H1 (cell line): ENCODE data around the gene ARSI. TPM values are rescaled to one million over a fixed set of nuclear protein-coding genes. Genes with fewer than 3 reads are reported as not detected.

Experiments
- CTCF ChIA-PET: fragments of 300-600 bp; sonication (Branson Sonifier 250); formaldehyde crosslinking; loops from one replicate; lab custom pipeline; 2021; ENCODE audit not compliant: partially characterized antibody; lab: Charles Lee
- POLR2A ChIA-PET: fragments of 300-600 bp; sonication (Branson Sonifier 250); formaldehyde crosslinking; loops from one replicate; lab custom pipeline; 2021; ENCODE audit warnings: inconsistent platforms; ENCODE audit not compliant: partially characterized antibody; lab: Charles Lee
- DNase-seq, 2 experiments: peaks; one replicate each; pipeline versions ENCODE4 v3.0.0 to v3.0.0-alpha.2; 2010 to 2022; ENCODE audit warnings: low spot score in 2 of 2, low read depth in 1 of 2, mixed read lengths in 1 of 2
- FAIRE-seq: peaks from 2 replicates; lab custom pipeline; 2011; peaks lifted over from hg19 to GRCh38; lab: Jason Lieb, UNC
- H2AFZ ChIP-seq: 2 replicates; pipeline ENCODE4 v1.8.1; 2012; ENCODE audit warnings: low read length, inconsistent platforms
- H2AK5ac ChIP-seq: 2 replicates; pipeline ENCODE4 v1.6.1; 2013; ENCODE audit warnings: low read depth, low read length
- H2BK120ac ChIP-seq: replicated peaks from 2 replicates; pipeline ENCODE3; 2013; ENCODE audit warnings: low read depth, low read length, inconsistent platforms
- H2BK12ac ChIP-seq: 2 replicates; pipeline ENCODE4 v1.6.1; 2013; ENCODE audit warnings: low read depth, low read length
- H2BK15ac ChIP-seq: 2 replicates; pipeline ENCODE4 v1.6.1; 2013; ENCODE audit warnings: low read length
- H2BK20ac ChIP-seq: 2 replicates; pipeline ENCODE4 v1.6.1; 2013; ENCODE audit warnings: low read length
- H2BK5ac ChIP-seq: 2 replicates; pipeline ENCODE4 v1.6.1; 2013; ENCODE audit warnings: low read depth, low read length
- H3K14ac ChIP-seq: 2 replicates; pipeline ENCODE4 v1.6.1; 2013; ENCODE audit warnings: inconsistent platforms; ENCODE audit not compliant: insufficient read length
- H3K18ac ChIP-seq: 2 replicates; pipeline ENCODE4 v1.6.1; 2013; ENCODE audit warnings: low read length; ENCODE audit errors: extremely low read depth
- H3K23ac ChIP-seq: 2 replicates; pipeline ENCODE4 v1.6.1; 2013; ENCODE audit warnings: inconsistent platforms; ENCODE audit not compliant: insufficient read length
- H3K23me2 ChIP-seq: 2 replicates; pipeline ENCODE4 v1.6.1; 2013; ENCODE audit warnings: low read depth, low read length
- H3K27ac ChIP-seq: 2 replicates; pipeline ENCODE4 v1.6.1; 2011; ENCODE audit warnings: low read depth, low read length, inconsistent platforms
- H3K27me3 ChIP-seq, 4 experiments: replicated peaks in 1 of 4; 1 replicate in 1 of 4; 2 replicates in 3 of 4; pipeline versions ENCODE4 v1.6.1 to v1.8.1; 2011 to 2013; ENCODE audit warnings: low read length in 3 of 4, mild to moderate bottlenecking in 3 of 4, inconsistent platforms in 2 of 4, mixed read lengths in 2 of 4, moderate library complexity in 1 of 4; ENCODE audit not compliant: control insufficient read depth in 3 of 4, insufficient read depth in 3 of 4; ENCODE audit errors: extremely low read depth in 1 of 4
- H3K36me3 ChIP-seq, 4 experiments: 2 replicates each; pipeline versions ENCODE4 v1.6.1 to v1.8.1; 2011 to 2013; ENCODE audit warnings: mild to moderate bottlenecking in 4 of 4, low read length in 3 of 4, moderate library complexity in 2 of 4, control low read depth in 1 of 4, inconsistent platforms in 1 of 4; ENCODE audit not compliant: insufficient read depth in 4 of 4, control insufficient read depth in 2 of 4
- H3K4ac ChIP-seq: replicated peaks from 2 replicates; pipeline ENCODE3; 2013; ENCODE audit warnings: low read length, low read depth, mixed read lengths, inconsistent platforms; ENCODE audit not compliant: insufficient read length
- H3K4me1 ChIP-seq, 4 experiments: replicated peaks in 1 of 4; 1 replicate in 1 of 4; 2 replicates in 3 of 4; pipeline versions ENCODE4 v1.6.1 to v1.8.1; 2011 to 2013; ENCODE audit warnings: low read length in 3 of 4, inconsistent platforms in 2 of 4, mixed read lengths in 1 of 4; ENCODE audit not compliant: insufficient read depth in 4 of 4, control insufficient read depth in 3 of 4
- H3K4me2 ChIP-seq, 2 experiments: 2 replicates each; pipeline versions ENCODE4 v1.6.1 to v1.8.1; 2011 to 2013; ENCODE audit warnings: low read depth in 2 of 2, low read length in 2 of 2, control low read depth in 1 of 2, inconsistent platforms in 1 of 2, mild to moderate bottlenecking in 1 of 2; ENCODE audit not compliant: insufficient read depth in 1 of 2
- H3K4me3 ChIP-seq, 4 experiments: fragments of 200-600, 300-600 bp in 1 of 4; sonication (generic), shearing (Covaris generic), sonication (Bioruptor Twin) in 1 of 4; 2 replicates each; pipeline versions ENCODE4 v1.5.1 to v1.8.1; 2011 to 2016; ENCODE audit warnings: low read length in 4 of 4, low read depth in 3 of 4, control low read depth in 2 of 4, inconsistent platforms in 2 of 4, mild to moderate bottlenecking in 2 of 4, mixed read lengths in 1 of 4, moderate library complexity in 1 of 4; ENCODE audit not compliant: insufficient read depth in 2 of 4; ENCODE audit errors: extremely low read depth in 1 of 4
- H3K56ac ChIP-seq: replicated peaks from 2 replicates; pipeline ENCODE3; 2013; ENCODE audit warnings: low read depth, mild to moderate bottlenecking, mixed read lengths, low read length, inconsistent platforms; ENCODE audit not compliant: insufficient read length
- H3K79me1 ChIP-seq: 2 replicates; pipeline ENCODE4 v1.6.1; 2013; ENCODE audit warnings: low read depth, low read length, control low read depth
- H3K79me2 ChIP-seq, 2 experiments: 2 replicates each; pipeline versions ENCODE4 v1.6.1 to v1.8.1; 2012 to 2013; ENCODE audit warnings: low read length in 2 of 2, mild to moderate bottlenecking in 2 of 2, inconsistent platforms in 1 of 2; ENCODE audit not compliant: insufficient read depth in 2 of 2, control insufficient read depth in 1 of 2
- H3K9ac ChIP-seq, 4 experiments: replicated peaks in 1 of 4; 1 replicate in 1 of 4; 2 replicates in 3 of 4; pipeline versions ENCODE4 v1.6.1 to v1.8.1; 2011 to 2013; ENCODE audit warnings: low read depth in 3 of 4, low read length in 3 of 4, control low read depth in 2 of 4, mild to moderate bottlenecking in 2 of 4, moderate library complexity in 2 of 4, inconsistent platforms in 1 of 4; ENCODE audit errors: extremely low read depth in 1 of 4
- H3K9me3 ChIP-seq, 2 experiments: 2 replicates each; pipeline versions ENCODE4 v1.6.1 to v1.8.1; 2012 to 2013; ENCODE audit warnings: mild to moderate bottlenecking in 2 of 2, moderate library complexity in 2 of 2, control low read depth in 1 of 2, inconsistent platforms in 1 of 2, low read depth in 1 of 2, low read length in 1 of 2, mixed read lengths in 1 of 2; ENCODE audit not compliant: insufficient read depth in 2 of 2
- H4K20me1 ChIP-seq, 2 experiments: replicated peaks in 1 of 2; 2 replicates each; pipeline versions ENCODE3 to v1.8.1; 2011 to 2013; ENCODE audit warnings: inconsistent platforms in 2 of 2, low read length in 2 of 2, mild to moderate bottlenecking in 1 of 2; ENCODE audit not compliant: insufficient read depth in 2 of 2, control insufficient read depth in 1 of 2
- H4K5ac ChIP-seq: 2 replicates; pipeline ENCODE4 v1.6.1; 2013; ENCODE audit warnings: low read length, low read depth, mixed read lengths, inconsistent platforms; ENCODE audit not compliant: insufficient read length
- H4K8ac ChIP-seq: 2 replicates; pipeline ENCODE4 v1.8.0; 2013; ENCODE audit warnings: mild to moderate bottlenecking, moderate library complexity, low read length, inconsistent platforms; ENCODE audit not compliant: insufficient read depth; ENCODE audit errors: extremely low read depth
- H4K91ac ChIP-seq: replicated peaks from 2 replicates; pipeline ENCODE3; 2013; ENCODE audit warnings: low read length, mixed read lengths, inconsistent platforms; ENCODE audit not compliant: insufficient read length
- CREB1 ChIP-seq: IDR thresholded peaks from 2 replicates; pipeline ENCODE4 v1.6.1; 2012; ENCODE audit warnings: inconsistent platforms
- CTBP2 ChIP-seq: IDR thresholded peaks from 2 replicates; pipeline ENCODE4 v1.7.0; 2011; ENCODE audit warnings: borderline replicate concordance, mild to moderate bottlenecking, moderate library complexity, mixed read lengths, low read length; ENCODE audit not compliant: insufficient read depth, insufficient read length
- FOSL1 ChIP-seq: IDR thresholded peaks from 2 replicates; pipeline ENCODE4 v1.6.1; 2011; ENCODE audit warnings: mild to moderate bottlenecking, low read depth, low read length, moderate library complexity; ENCODE audit not compliant: insufficient read depth
- MAFK ChIP-seq: IDR thresholded peaks from 2 replicates; pipeline ENCODE4 v1.6.1; 2012; ENCODE audit warnings: low read depth, mild to moderate bottlenecking, improper control_type of control experiment, low read length
- NANOG ChIP-seq: IDR thresholded peaks from 2 replicates; pipeline ENCODE4 v1.6.1; 2011; ENCODE audit warnings: low read length, low read depth, mild to moderate bottlenecking, inconsistent platforms; ENCODE audit not compliant: insufficient read depth, poor library complexity, severe bottlenecking
- SIN3A ChIP-seq, 2 experiments: IDR thresholded peaks in 1 of 2; conservative IDR thresholded peaks in 1 of 2; 2 replicates each; pipeline ENCODE4 v1.6.1; 2011 to 2012; ENCODE audit warnings: low read length in 2 of 2, improper control_type of control experiment in 1 of 2, low read depth in 1 of 2, mild to moderate bottlenecking in 1 of 2
- SP1 ChIP-seq: IDR thresholded peaks from 2 replicates; pipeline ENCODE4 v1.6.1; 2011; ENCODE audit warnings: low read depth, low read length
- TBP ChIP-seq: IDR thresholded peaks from 2 replicates; pipeline ENCODE4 v1.6.1; 2011; ENCODE audit warnings: low read depth, low read length, improper control_type of control experiment
- TEAD4 ChIP-seq: IDR thresholded peaks from 2 replicates; pipeline ENCODE4 v1.6.1; 2012; ENCODE audit warnings: low read depth, low read length, inconsistent platforms, mixed read lengths
- WGBS, 2 experiments: shearing (Covaris generic) in 1 of 2; methylation state at CpG; one replicate each; pipeline versions ENCODE4 v1.1.6 to v1.1.7; 2013 to 2015; ENCODE audit warnings: low lambda C conversion rate in 2 of 2, mixed read lengths in 2 of 2, inconsistent platforms in 1 of 2, low coverage in 1 of 2, missing lambda C conversion rate in 1 of 2; ENCODE audit not compliant: insufficient replicate concordance in 2 of 2, insufficient coverage in 1 of 2, insufficient read length in 1 of 2; ENCODE audit errors: extremely low coverage in 1 of 2, missing lambda C conversion rate in 1 of 2; 5-methylcytosine and 5-hydroxymethylcytosine counted together
- polyA plus RNA-seq, 7 experiments: library from polyadenylated mRNA; depleted of rRNA in 3 of 7; stranded (reverse) in 5 of 7; unstranded in 2 of 7; fragments of >200 nt in 5 of 7; fragments of 200-250 nt in 2 of 7; gene quantifications; 1 replicate in 5 of 7; 2 replicates in 1 of 7; 4 replicates in 1 of 7; pipeline versions ENCODE4 v1.2.1 to v1.2.3, GENCODE V29; 2011 to 2013; ENCODE audit warnings: missing spikeins in 2 of 7, mixed read lengths in 2 of 7
- total RNA-seq: library from RNA; stranded (reverse); fragmentation: NEBNext Ultra II Directional; extraction: Animal tissue kit (Norgen Biotek cat#: 25700); gene quantifications from 2 replicates; pipeline ENCODE4 v1.2.1, GENCODE V29; 2021

Gene ARSI
- total and polyA plus RNA-seq, 2 of the 8 experiments (the other 6 are each of a cell fraction or from before 2014, with no cell fraction given) = 4.5 to 6.7 TPM

GRCh38 chr5:150262502-150262901, 40.2 kb downstream of the ARSI start:
- Histone ChIP-seq H2BK12ac (no peak overlapping the region), H2AK5ac (no peak overlapping the region), H4K8ac (no peak overlapping the region), H2BK120ac (no peak overlapping the region), H2AFZ (no peak overlapping the region), H4K5ac (no peak overlapping the region), H3K18ac (no peak overlapping the region), H3K79me2 (peaks cover 0 to 2% of the 10 kb centered on the region in 2 experiments; a peak in 1 of 4 replicates), H3K4me1 (peaks cover 0 to 15% (median 4%) of the 10 kb centered on the region in 4 experiments; a peak in 6 of 7 replicates), H3K9me3 (no peaks in the 10 kb centered on the region), H3K56ac (no peak overlapping the region)
- 89% methylated on average over 7 of the region's 7 CpGs; no CpG with 5 or more reads in 1 of the 2 experiments for whole genome bisulfite sequencing, 2 experiments
- no peak for FAIRE-seq
- no peak for TF ChIP-seq CREB1
- TF ChIP-seq FOSL1 = no peak
- TF ChIP-seq SP1 = no peak
- TF ChIP-seq MAFK = no peak
- TF ChIP-seq TBP = no peak
- TF ChIP-seq NANOG = no peak
- TF ChIP-seq TEAD4 = no peak
- no peak for TF ChIP-seq CTBP2
- TF ChIP-seq SIN3A (conservative IDR thresholded peaks at IDR 0.05 in 1 of 2, IDR thresholded peaks at IDR 0.05 in 1 of 2; ENCODE audit: low read depth in 1 of 2, low read length in 2 of 2) = no peak
- TF ChIP-seq, all 59 proteins: peak for 0
- H3K79me1 ChIP-seq = no peaks in the 10 kb centered on the region
- H4K91ac ChIP-seq = no peak overlapping the region
- H4K20me1 ChIP-seq = peaks cover 0 to 4% of the 10 kb centered on the region in 2 experiments
- H3K36me3 ChIP-seq = no peaks in the 10 kb centered on the region
- H3K27me3 ChIP-seq = peaks cover 0 to 2% (median 0%) of the 10 kb centered on the region in 4 experiments; a peak in 1 of 7 replicates
- H3K23me2 ChIP-seq = peaks cover 5% of the 10 kb centered on the region
- DNase-seq = no peak
- no peak overlapping the region for H3K27ac ChIP-seq
- H3K23ac ChIP-seq = no peak overlapping the region
- H3K4me3 ChIP-seq = no peak overlapping the region
- no peak overlapping the region for H3K14ac ChIP-seq
- H3K9ac ChIP-seq = no peak overlapping the region
- POLR2A ChIA-PET = interaction anchor here (1.5 kb wide), 1 partner anchor 8 kb away, joined by 3 read pairs; no protein-coding TSS in a partner anchor
- H3K4ac ChIP-seq = no peak overlapping the region
- no peak overlapping the region for H2BK5ac ChIP-seq
- CTCF ChIA-PET = interaction anchor here (0.7 to 3.1 kb wide), 11 partner anchors 10 to 136 kb away, joined by 3 to 16 read pairs (median 6); no protein-coding TSS in a partner anchor
- H2BK15ac ChIP-seq = 0 out of 2 replicates have a peak overlapping the region, but pooled peaks have one; percentile 23
- no peak overlapping the region for H2BK20ac ChIP-seq
- no peak overlapping the region for H3K4me2 ChIP-seq
